Measurements from ENCODE around the gene LRRC37B.
A peak's percentile ranks its signal among the peaks of the same experiment; 100 is the strongest.
"Not testable (repeated sequence)": the region's sequence is repeated elsewhere in the genome, so short reads cannot be mapped to it uniquely, and the experiment has no call there.

LRRC37B gene

GRCh38 chr17:32042266-32042665 lies 35.1 kb downstream of the LRRC37B start:
- DNase-seq: not testable (repeated sequence)

GRCh38 chr17:32045611-32046010 lies 38.4 kb downstream of the LRRC37B start:
- DNase-seq: not testable (repeated sequence)

- DNase-seq: not testable (repeated sequence)
These were observed 40.5 kb downstream of the LRRC37B start for GRCh38 chr17:32047663-32048062.

GRCh38 chr17:32054985-32055384 lies 47.8 kb downstream of the LRRC37B start:
- not testable (repeated sequence) for DNase-seq

GRCh38 chr17:32055425-32055824 lies 48.2 kb downstream of the LRRC37B start:
- not testable (repeated sequence) for DNase-seq

GRCh38 chr17:32056500-32056899 lies 49.3 kb downstream of the LRRC37B start:
- DNase-seq: not testable (repeated sequence)

- not testable (repeated sequence) for DNase-seq
These were observed 50.4 kb downstream of the LRRC37B start for GRCh38 chr17:32057460-32058105.

- DNase-seq: not testable (repeated sequence)
These were observed 53.5 kb downstream of the LRRC37B start for GRCh38 chr17:32060695-32061094.

- not testable (repeated sequence) for DNase-seq
These were observed 54.7 kb downstream of the LRRC37B start for GRCh38 chr17:32061840-32062239.

GRCh38 chr17:32064091-32064490 lies 56.9 kb downstream of the LRRC37B start:
- DNase-seq: not testable (repeated sequence)

GRCh38 chr17:32066123-32066680 lies 59.0 kb downstream of the LRRC37B start:
- not testable (repeated sequence) for DNase-seq

- not testable (repeated sequence) for DNase-seq
These were observed 59.9 kb downstream of the LRRC37B start for GRCh38 chr17:32066863-32067642.

GRCh38 chr17:32069067-32069466 lies 61.9 kb downstream of the LRRC37B start:
- not testable (repeated sequence) for DNase-seq

GRCh38 chr17:32071961-32072360 lies 64.8 kb downstream of the LRRC37B start:
- not testable (repeated sequence) for DNase-seq

GRCh38 chr17:32073131-32073530 lies 65.9 kb downstream of the LRRC37B start:
- not testable (repeated sequence) for DNase-seq

- peak; percentile 80 for DNase-seq
These were observed 72.6 kb downstream of the LRRC37B start for GRCh38 chr17:32079753-32080152.

- peak; percentile 51 for DNase-seq
These were observed 76.4 kb downstream of the LRRC37B start for GRCh38 chr17:32083550-32083979.

GRCh38 chr17:32084003-32084941 lies 77.1 kb downstream of the LRRC37B start:
- peak; percentile 94 for DNase-seq

GRCh38 chr17:32084942-32085829 lies 78.0 kb downstream of the LRRC37B start:
- not testable (repeated sequence) for DNase-seq

- not testable (repeated sequence) for DNase-seq
These were observed 79.7 kb downstream of the LRRC37B start for GRCh38 chr17:32086833-32087232.

- not testable (repeated sequence) for DNase-seq
These were observed 84.9 kb downstream of the LRRC37B start for GRCh38 chr17:32092062-32092461.

Data from right hindlimb (tissue), 1 donor.